ENCODE data around the gene NUMB.

The NUMB gene

GRCh38 chr14:73265721-73266046 lies 192.7 kb downstream of the NUMB start:
- TF ChIP-seq ZFX (IDR thresholded peaks at IDR 0.05; ENCODE audit: borderline replicate concordance) (no peak), CTCF (IDR thresholded peaks at IDR 0.05) (no peak)
- H3K27ac ChIP-seq: no peak overlapping the region

GRCh38 chr14:73264885-73265720 lies 193.2 kb downstream of the NUMB start:
- TF ChIP-seq ZFX (IDR thresholded peaks at IDR 0.05; ENCODE audit: borderline replicate concordance): no peak
- TF ChIP-seq CTCF (IDR thresholded peaks at IDR 0.05): no peak
- H3K27ac ChIP-seq: no peak overlapping the region

GRCh38 chr14:73264080-73264884 lies 194.1 kb downstream of the NUMB start:
- H3K27ac ChIP-seq: no peak overlapping the region
- TF ChIP-seq ZFX (IDR thresholded peaks at IDR 0.05; ENCODE audit: borderline replicate concordance): no peak
- no peak for TF ChIP-seq CTCF (IDR thresholded peaks at IDR 0.05)

- no peak overlapping the region for H3K27ac ChIP-seq
- TF ChIP-seq ZFX (IDR thresholded peaks at IDR 0.05; ENCODE audit: borderline replicate concordance): no peak
- no peak for TF ChIP-seq CTCF (IDR thresholded peaks at IDR 0.05)
Measured at GRCh38 chr14:73263606-73264005, 194.7 kb downstream of the NUMB start.

- TF ChIP-seq ZFX (IDR thresholded peaks at IDR 0.05; ENCODE audit: borderline replicate concordance): no peak
- no peak for TF ChIP-seq CTCF (IDR thresholded peaks at IDR 0.05)
- H3K27ac ChIP-seq: no peak overlapping the region
Measured at GRCh38 chr14:73262427-73263183, 195.7 kb downstream of the NUMB start.

- H3K27ac ChIP-seq: no peak overlapping the region
- TF ChIP-seq ZFX (IDR thresholded peaks at IDR 0.05; ENCODE audit: borderline replicate concordance) (no peak), CTCF (IDR thresholded peaks at IDR 0.05) (no peak)
Measured at GRCh38 chr14:73261520-73262426, 196.6 kb downstream of the NUMB start.
